ENCODE results near the gene CAND1. TPM values are rescaled to one million over a fixed set of nuclear protein-coding genes. Genes with fewer than 3 reads are reported as not detected.

The CAND1 gene
- total and polyA plus RNA-seq, 2 donors from 2014 or later, result 28.8 to 104 TPM

GRCh38 chr12:67356380-67356774 lies 87.2 kb downstream of the CAND1 start:
- H3K9me3 ChIP-seq (ENCODE audit: control insufficient read depth in 2 of 3, insufficient read depth in 1 of 3, low read length in 3 of 3), result no peaks in the 10 kb centered on the region
- DNase-seq (no peak), FAIRE-seq (no peak)
- TF ChIP-seq CTCF (IDR thresholded peaks at IDR 0.05; ENCODE audit: borderline replicate concordance, extremely low read depth, insufficient read depth), result no peak
- H3K36me3 ChIP-seq (ENCODE audit: control insufficient read depth in 2 of 3, insufficient read depth in 3 of 3, low read length in 3 of 3), result no peaks in the 10 kb centered on the region
- H3K4me1 ChIP-seq (ENCODE audit: control insufficient read depth in 2 of 3, insufficient read depth in 2 of 3, low read depth in 1 of 3, low read length in 3 of 3), result peaks cover 0 to 4% (median 0%) of the 10 kb centered on the region in 3 donors
- intact Hi-C loops (cut with DNase I), result no loop called here
- H3K4me3 ChIP-seq (ENCODE audit: low read length in 3 of 3), result no peak overlapping the region
- no peak overlapping the region for H3K9ac ChIP-seq (ENCODE audit: low read length in 3 of 3)
- no peak overlapping the region for H3K27ac ChIP-seq (ENCODE audit: low read depth in 2 of 2, low read length in 2 of 2)
- H3K27me3 ChIP-seq (ENCODE audit: control insufficient read depth, insufficient read depth, low read length), result no peaks in the 10 kb centered on the region

- Histone ChIP-seq H3K4me1 (ENCODE audit: control insufficient read depth in 2 of 3, insufficient read depth in 2 of 3, low read depth in 1 of 3, low read length in 3 of 3) (peaks cover 0 to 4% (median 0%) of the 10 kb centered on the region in 3 donors), H3K27ac (ENCODE audit: low read depth in 2 of 2, low read length in 2 of 2) (no peak overlapping the region), H3K36me3 (ENCODE audit: control insufficient read depth in 2 of 3, insufficient read depth in 3 of 3, low read length in 3 of 3) (no peaks in the 10 kb centered on the region), H3K9ac (ENCODE audit: low read length in 3 of 3) (no peak overlapping the region), H3K4me3 (ENCODE audit: low read length in 3 of 3) (no peak overlapping the region), H3K27me3 (ENCODE audit: control insufficient read depth, insufficient read depth, low read length) (no peaks in the 10 kb centered on the region), H3K9me3 (ENCODE audit: control insufficient read depth in 2 of 3, insufficient read depth in 1 of 3, low read length in 3 of 3) (no peaks in the 10 kb centered on the region)
- no peak for TF ChIP-seq CTCF (IDR thresholded peaks at IDR 0.05; ENCODE audit: borderline replicate concordance, extremely low read depth, insufficient read depth)
- FAIRE-seq (no peak), DNase-seq (no peak)
- intact Hi-C loops (cut with DNase I), result no loop called here
Measured at GRCh38 chr12:67357376-67358125, 88.4 kb downstream of the CAND1 start.

GRCh38 chr12:67358781-67359338 lies 89.7 kb downstream of the CAND1 start:
- intact Hi-C loops (cut with DNase I), result no loop called here

More at GRCh38 chr12:67358781-67359338, 89.7 kb downstream of the CAND1 start:
- no peaks in the 10 kb centered on the region for H3K27me3 ChIP-seq (ENCODE audit: control insufficient read depth, insufficient read depth, low read length)
- H3K9me3 ChIP-seq (ENCODE audit: control insufficient read depth in 2 of 3, insufficient read depth in 1 of 3, low read length in 3 of 3), result no peaks in the 10 kb centered on the region
- no peaks in the 10 kb centered on the region for H3K36me3 ChIP-seq (ENCODE audit: control insufficient read depth in 2 of 3, insufficient read depth in 3 of 3, low read length in 3 of 3)
- H3K9ac ChIP-seq (ENCODE audit: low read length in 3 of 3), result no peak overlapping the region
- no peak for TF ChIP-seq CTCF (IDR thresholded peaks at IDR 0.05; ENCODE audit: borderline replicate concordance, extremely low read depth, insufficient read depth)
- FAIRE-seq (no peak), DNase-seq (peak in 1 of 5 donors; percentile 53)
- H3K27ac ChIP-seq (ENCODE audit: low read depth in 2 of 2, low read length in 2 of 2), result no peak overlapping the region
- H3K4me3 ChIP-seq (ENCODE audit: low read length in 3 of 3), result no peak overlapping the region
- H3K4me1 ChIP-seq (ENCODE audit: control insufficient read depth in 2 of 3, insufficient read depth in 2 of 3, low read depth in 1 of 3, low read length in 3 of 3), result peaks cover 0 to 4% (median 0%) of the 10 kb centered on the region in 3 donors
